Bladder microvascular endothelial cell (primary cell): ENCODE results near the gene SIRT2. TPM values are rescaled to one million over a fixed set of nuclear protein-coding genes. Genes with fewer than 3 reads are reported as not detected.

Experiments
- total RNA-seq: library from RNA; depleted of rRNA; stranded (reverse); fragments of >200 nt; gene quantifications from 2 replicates; pipeline ENCODE4 v1.2.3, GENCODE V29; 2014

SIRT2 gene
- total RNA-seq = 52.3 and 81.6 TPM in 2 replicates

DNA sequence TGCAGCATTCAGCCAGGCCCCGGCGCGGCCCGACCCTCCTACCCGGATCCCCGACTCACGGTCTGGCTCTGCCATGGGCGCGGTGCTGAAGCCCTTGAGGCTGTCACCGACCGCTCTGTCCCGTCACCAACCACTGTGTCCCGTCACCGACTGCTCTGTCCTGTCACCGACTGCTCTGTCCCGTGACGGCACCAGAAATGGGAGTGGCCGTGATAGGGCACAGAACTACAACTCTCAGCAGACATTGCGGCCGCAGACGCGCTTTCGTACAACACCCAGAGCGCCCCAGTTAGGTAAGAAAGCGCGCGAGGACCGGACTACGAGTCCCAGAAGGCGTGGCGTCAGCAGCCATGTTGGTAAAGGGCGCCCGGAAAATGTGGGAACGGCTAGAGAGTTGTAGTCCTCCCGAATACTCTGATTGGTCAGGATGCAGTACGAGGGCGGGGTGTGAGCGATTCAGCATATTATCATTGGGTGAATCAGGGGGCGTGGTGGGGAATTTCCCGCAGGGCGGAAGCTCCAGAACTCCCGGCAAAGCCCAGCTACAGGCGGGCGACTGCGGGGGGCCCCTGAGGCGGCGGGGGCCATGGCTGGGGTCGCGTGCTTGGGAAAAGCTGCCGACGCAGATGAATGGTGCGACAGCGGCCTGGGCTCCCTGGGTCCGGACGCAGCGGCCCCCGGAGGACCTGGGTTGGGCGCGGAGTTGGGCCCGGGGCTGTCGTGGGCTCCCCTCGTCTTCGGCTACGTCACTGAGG lies at the start of gene SIRT2, which contains the start of gene NFKBIB:
SIRT2 (minus strand) TSS at position 172 of the 755 bp plus-strand sequence; CDS start at position 75, 97 bp downstream.
NFKBIB (plus strand) TSS at position 523 of the 755 bp plus-strand sequence; CDS start at position 587, 64 bp downstream.

DNA sequence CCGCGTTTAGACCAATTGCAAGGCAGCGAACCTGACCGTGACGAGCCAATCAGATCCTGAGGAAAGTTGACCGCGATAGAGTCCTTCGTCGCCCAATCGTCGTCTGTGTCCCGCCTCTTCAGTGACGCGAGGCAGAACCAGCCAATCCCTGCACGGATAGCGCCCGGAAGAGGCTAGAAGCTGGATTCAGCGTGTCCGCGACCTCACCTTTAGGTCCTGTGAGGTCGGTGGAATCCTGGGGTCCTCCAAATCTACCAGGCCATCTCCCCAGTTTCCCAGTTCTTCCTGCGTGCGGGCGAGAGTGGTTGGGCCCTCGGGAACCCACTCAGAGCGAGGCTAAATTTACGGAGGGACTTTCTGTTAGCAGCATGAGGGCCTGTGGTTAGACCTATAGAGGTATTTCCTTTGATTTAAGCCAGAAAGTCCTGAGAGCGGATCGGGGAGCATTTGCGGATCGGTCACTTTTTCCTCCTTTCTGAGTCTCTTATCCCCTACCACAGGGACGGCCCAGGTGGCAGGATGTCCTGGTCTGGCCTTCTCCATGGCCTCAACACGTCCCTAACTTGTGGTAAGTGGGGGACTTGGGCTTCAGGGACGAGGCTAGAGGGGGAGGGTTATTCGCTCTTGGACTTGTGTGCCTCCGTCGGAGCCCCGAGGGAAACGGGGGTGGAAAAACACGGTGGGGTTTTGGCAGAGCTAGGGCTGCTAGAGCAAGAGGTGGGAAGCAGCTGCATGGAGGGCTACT lies 31.5 kb upstream of the SIRT2 start, which contains the start of gene MRPS12:
MRPS12 (plus strand) TSS at position 169 of the 745 bp plus-strand sequence; CDS start at position 520, 351 bp downstream.

DNA sequence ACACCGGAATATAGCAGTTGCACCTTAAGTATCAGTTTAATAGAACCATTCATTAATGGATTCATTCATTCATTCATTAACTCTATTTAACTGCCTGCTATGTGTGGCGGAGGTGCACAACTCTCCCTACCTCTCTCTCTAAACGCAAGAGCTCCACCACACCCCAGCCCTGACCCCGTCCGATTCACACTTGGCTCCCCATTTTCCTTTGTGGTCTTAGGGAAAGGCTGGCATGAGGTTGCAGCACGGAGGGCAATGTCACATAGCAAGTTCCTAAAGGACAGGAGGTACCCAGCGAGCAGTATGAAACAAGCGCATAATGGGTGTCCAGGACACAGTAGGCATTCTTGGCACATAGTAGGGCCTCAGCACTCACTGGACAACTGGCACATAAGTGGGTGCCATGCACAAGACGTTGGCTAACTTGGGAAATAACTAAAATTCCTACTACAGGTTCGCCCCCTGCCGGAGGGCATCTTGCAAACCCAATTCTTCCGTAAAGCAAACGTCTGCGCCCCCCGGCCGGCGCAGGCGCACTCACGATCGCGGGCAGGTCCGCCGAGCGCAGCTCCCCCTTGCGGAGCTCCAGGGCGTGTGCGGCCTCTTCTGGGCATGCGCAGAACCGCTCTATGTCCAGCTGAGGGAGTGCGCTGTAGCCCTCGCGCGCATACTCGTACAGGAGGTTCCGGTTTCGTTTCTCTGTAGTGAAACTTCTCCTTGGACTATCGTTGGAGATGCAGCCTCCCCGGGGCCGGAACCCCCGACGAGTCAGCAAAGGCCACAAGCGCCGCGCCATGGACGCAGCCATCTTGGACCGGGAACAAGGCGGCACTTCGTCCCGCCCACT lies 30.7 kb upstream of the SIRT2 start, which contains the start of gene SARS2:
SARS2 (minus strand) TSS at position 835 of the 847 bp plus-strand sequence; CDS start at position 808, 27 bp downstream.

DNA sequence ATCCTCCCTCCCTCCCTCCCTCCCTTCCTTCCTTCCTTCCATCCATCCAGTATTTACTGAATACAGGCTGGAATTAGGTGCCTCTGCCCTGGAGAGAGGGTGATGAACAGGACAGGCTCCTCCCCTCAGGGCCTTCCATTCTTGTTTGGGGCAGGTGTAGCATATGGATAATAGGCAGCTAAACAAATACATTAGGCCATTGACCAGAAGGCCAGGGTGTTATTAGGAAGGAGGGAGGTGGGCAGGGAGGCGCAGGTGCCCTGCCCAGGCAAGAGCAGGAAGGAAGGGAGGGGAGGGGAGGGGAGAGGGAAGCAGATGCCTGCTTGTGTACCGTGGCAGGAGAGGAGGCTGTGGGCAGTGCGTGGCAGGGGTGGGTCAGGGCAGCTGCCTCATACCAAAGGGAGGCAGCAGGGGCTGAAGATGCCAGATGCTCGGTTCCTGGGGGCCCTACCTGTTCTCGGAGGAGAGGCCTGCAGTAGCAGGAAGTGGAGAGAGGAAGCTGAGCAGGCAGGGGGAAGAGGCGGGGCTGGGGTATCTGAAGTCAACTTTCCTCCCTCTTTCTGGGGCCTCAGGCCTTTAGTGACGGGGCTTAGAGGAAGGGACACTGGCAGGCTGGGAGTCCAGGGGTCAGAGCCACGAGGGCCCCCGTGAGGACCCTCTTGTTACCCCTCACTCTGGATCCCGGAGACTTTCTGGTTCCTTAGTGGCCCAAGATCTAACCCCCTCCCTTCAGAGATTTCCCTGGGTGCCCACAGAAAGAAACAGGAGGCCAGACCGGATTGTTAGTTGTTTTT lies 21.4 kb downstream of the SIRT2 start, which contains the start of gene RINL:
RINL (minus strand) TSS at position 495 of the 794 bp plus-strand sequence. CDS start 1,533 bp downstream, outside the sequence.

DNA sequence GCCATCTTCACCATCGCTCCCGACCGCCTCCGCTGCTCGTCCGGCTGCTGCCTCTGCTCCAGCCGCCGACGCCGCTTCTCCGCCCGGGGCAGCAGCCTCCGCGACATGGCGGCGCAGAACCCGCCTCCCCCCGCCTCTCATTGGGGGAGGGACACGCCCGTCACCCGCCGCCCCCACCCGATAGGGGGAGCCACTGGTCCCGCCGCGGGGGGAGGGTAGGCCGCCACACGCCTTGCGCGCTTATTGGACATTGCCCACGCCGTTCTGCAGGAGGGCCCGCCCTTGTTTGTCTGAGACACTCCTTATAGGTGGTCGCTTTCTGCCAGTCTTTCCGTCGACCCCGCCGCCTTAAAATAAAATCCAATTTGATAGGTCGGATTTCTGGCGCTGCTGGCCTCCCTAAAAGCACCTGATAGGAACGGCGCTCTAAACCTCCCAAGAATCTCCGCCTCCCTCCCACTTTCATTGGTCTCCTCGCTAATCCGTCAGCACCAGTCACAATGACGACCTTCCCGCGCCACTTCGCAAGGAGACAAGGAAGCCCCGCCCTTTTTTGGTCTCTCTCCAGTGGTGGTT lies 49.5 kb downstream of the SIRT2 start, which contains the start of gene HNRNPL:
HNRNPL (minus strand) TSS at position 127 of the 576 bp plus-strand sequence; CDS start at position 107, 20 bp downstream.

Other genes starting within 250 kb of the SIRT2 start
- 0.19 TPM in 1 of 2 replicates, not detected in the other for gene CAPN12, start 155.1 kb downstream of the SIRT2 start, total RNA-seq
- gene LGALS7, start 126.1 kb downstream of the SIRT2 start, total RNA-seq = not detected in 2 replicates
- 0.65 TPM in 1 of 2 replicates, not detected in the other for gene LGALS7B, start 110.4 kb downstream of the SIRT2 start, total RNA-seq
- 0.19 TPM in 1 of 2 replicates, not detected in the other for gene LGALS4, start 86.7 kb downstream of the SIRT2 start, total RNA-seq
- 19.1 and 34.1 TPM in 2 replicates for gene ECH1, start 67.8 kb downstream of the SIRT2 start, total RNA-seq
- gene HNRNPL, start 49.6 kb downstream of the SIRT2 start, total RNA-seq = 208 and 227 TPM in 2 replicates
- 6.2 and 6.8 TPM in 2 replicates for gene RINL, start 21.3 kb downstream of the SIRT2 start, total RNA-seq
- 9.6 and 16.7 TPM in 2 replicates for gene NFKBIB, start 351 bp upstream of the SIRT2 start, total RNA-seq
- not detected in 2 replicates for gene CCER2, start 12.6 kb upstream of the SIRT2 start, total RNA-seq
- 11.5 and 14.9 TPM in 2 replicates for gene SARS2, start 31.1 kb upstream of the SIRT2 start, total RNA-seq
- gene MRPS12, start 31.3 kb upstream of the SIRT2 start, total RNA-seq = 37.9 and 38.3 TPM in 2 replicates
- gene FBXO17, start 76.1 kb upstream of the SIRT2 start, total RNA-seq = 1.1 and 13.6 TPM in 2 replicates
- 1.1 and 1.8 TPM in 2 replicates for gene FBXO27, start 132.9 kb upstream of the SIRT2 start, total RNA-seq
- gene ACP7, start 184.8 kb upstream of the SIRT2 start, total RNA-seq = 0.06 TPM in 1 of 2 replicates, not detected in the other
- gene PAK4, start 226.2 kb upstream of the SIRT2 start, total RNA-seq = 6.8 and 10.4 TPM in 2 replicates